Memory B cell (primary cell): ENCODE data around the gene RASSF10.

Experiments
- ATAC-seq: fragments of 150-1000 bp; cut with Tn5 transposase; 2 replicates; pipeline ENCODE4 v1.10.0; 2021; ENCODE audit warnings: low read depth, mild to moderate bottlenecking, moderate library complexity
- DNase-seq, 2 donors: peaks; one replicate each; pipeline ENCODE4 v3.0.0; 2022; ENCODE audit warnings: low spot score in 2 of 2
- H3K27ac Mint-ChIP-seq: one replicate; pipeline ENCODE4 v1.8.0; 2022; ENCODE audit warnings: mild to moderate bottlenecking, moderate library complexity, mixed read lengths
- H3K27me3 Mint-ChIP-seq: one replicate; pipeline ENCODE4 v1.8.0; 2022; ENCODE audit warnings: mixed read lengths
- H3K36me3 Mint-ChIP-seq: one replicate; pipeline ENCODE4 v1.8.0; 2022; ENCODE audit warnings: mild to moderate bottlenecking, mixed read lengths
- H3K4me1 Mint-ChIP-seq: one replicate; pipeline ENCODE4 v1.8.0; 2022; ENCODE audit warnings: mixed read lengths
- H3K4me3 Mint-ChIP-seq: one replicate; pipeline ENCODE4 v1.8.0; 2022; ENCODE audit warnings: mild to moderate bottlenecking, moderate library complexity, mixed read lengths
- H3K9me3 Mint-ChIP-seq: one replicate; pipeline ENCODE4 v1.8.0; 2022; ENCODE audit warnings: mixed read lengths

Gene RASSF10

GRCh38 chr11:13008625-13009475 lies at the start of gene RASSF10:
Gene RASSF10, plus strand, starts transcription at chr11:13009316. Its CDS starts 261 bp downstream, at chr11:13009577.
- H3K27ac Mint-ChIP-seq: no peak within 1 kb of the TSS
- H3K27me3 Mint-ChIP-seq: peaks cover 19% of the 10 kb centered on the region
- H3K36me3 Mint-ChIP-seq: no peaks in the 10 kb centered on the region
- H3K4me3 Mint-ChIP-seq: no peak within 1 kb of the TSS
- DNase-seq (no peak), ATAC-seq (no peak)
- no peaks in the 10 kb centered on the region for H3K9me3 Mint-ChIP-seq
- H3K4me1 Mint-ChIP-seq: no peaks in the 10 kb centered on the region

- Mint-ChIP-seq H3K36me3 (no peaks in the 10 kb centered on the region), H3K4me1 (no peaks in the 10 kb centered on the region), H3K9me3 (no peaks in the 10 kb centered on the region), H3K27ac (no peak overlapping the region), H3K4me3 (no peak overlapping the region), H3K27me3 (peaks cover 5% of the 10 kb centered on the region)
- ATAC-seq: no peak
- no peak for DNase-seq
Observed at GRCh38 chr11:12961615-12962014, 47.5 kb upstream of the RASSF10 start.

- Mint-ChIP-seq H3K36me3 (no peaks in the 10 kb centered on the region), H3K4me3 (no peak overlapping the region), H3K27me3 (peaks cover 5% of the 10 kb centered on the region), H3K4me1 (no peaks in the 10 kb centered on the region), H3K27ac (no peak overlapping the region), H3K9me3 (no peaks in the 10 kb centered on the region)
- ATAC-seq (no peak), DNase-seq (no peak)
Observed at GRCh38 chr11:12962306-12962705, 46.8 kb upstream of the RASSF10 start.

- Mint-ChIP-seq H3K27ac (no peak overlapping the region), H3K9me3 (no peaks in the 10 kb centered on the region), H3K36me3 (no peaks in the 10 kb centered on the region), H3K27me3 (peaks cover 5% of the 10 kb centered on the region), H3K4me1 (no peaks in the 10 kb centered on the region), H3K4me3 (no peak overlapping the region)
- ATAC-seq: no peak
- no peak for DNase-seq
Observed at GRCh38 chr11:12963051-12963450, 46.1 kb upstream of the RASSF10 start.

GRCh38 chr11:12963792-12964536 lies 45.2 kb upstream of the RASSF10 start:
- DNase-seq (peak; percentile 44 to 55), ATAC-seq (peak; percentile 68)
- Mint-ChIP-seq H3K36me3 (no peaks in the 10 kb centered on the region), H3K4me1 (no peaks in the 10 kb centered on the region), H3K9me3 (no peaks in the 10 kb centered on the region), H3K27ac (no peak overlapping the region), H3K4me3 (no peak overlapping the region), H3K27me3 (peaks cover 6% of the 10 kb centered on the region)

- no peak overlapping the region for H3K4me3 Mint-ChIP-seq
- no peak overlapping the region for H3K27ac Mint-ChIP-seq
- no peaks in the 10 kb centered on the region for H3K9me3 Mint-ChIP-seq
- H3K27me3 Mint-ChIP-seq: peaks cover 6% of the 10 kb centered on the region
- no peak for DNase-seq
- no peaks in the 10 kb centered on the region for H3K4me1 Mint-ChIP-seq
- ATAC-seq: no peak
- no peaks in the 10 kb centered on the region for H3K36me3 Mint-ChIP-seq
Observed at GRCh38 chr11:12964650-12965049, 44.5 kb upstream of the RASSF10 start.

GRCh38 chr11:12966002-12966401 lies 43.1 kb upstream of the RASSF10 start:
- ATAC-seq (no peak), DNase-seq (no peak)
- Mint-ChIP-seq H3K4me1 (no peaks in the 10 kb centered on the region), H3K9me3 (peaks cover 3% of the 10 kb centered on the region), H3K27ac (no peak overlapping the region), H3K36me3 (no peaks in the 10 kb centered on the region), H3K4me3 (no peak overlapping the region), H3K27me3 (peaks cover 6% of the 10 kb centered on the region)

- Mint-ChIP-seq H3K36me3 (no peaks in the 10 kb centered on the region), H3K4me3 (no peak overlapping the region), H3K9me3 (peaks cover 7% of the 10 kb centered on the region), H3K27ac (no peak overlapping the region), H3K27me3 (peaks cover 6% of the 10 kb centered on the region), H3K4me1 (no peaks in the 10 kb centered on the region)
- DNase-seq: no peak
- no peak for ATAC-seq
Observed at GRCh38 chr11:12968101-12968500, 41.0 kb upstream of the RASSF10 start.

- Mint-ChIP-seq H3K27ac (no peak overlapping the region), H3K4me1 (no peaks in the 10 kb centered on the region), H3K9me3 (peaks cover 7% of the 10 kb centered on the region), H3K27me3 (peaks cover 6% of the 10 kb centered on the region), H3K4me3 (no peak overlapping the region), H3K36me3 (no peaks in the 10 kb centered on the region)
- no peak for DNase-seq
- ATAC-seq: no peak
Observed at GRCh38 chr11:12968826-12969225, 40.3 kb upstream of the RASSF10 start.

- Mint-ChIP-seq H3K9me3 (peaks cover 7% of the 10 kb centered on the region), H3K36me3 (no peaks in the 10 kb centered on the region), H3K27me3 (peaks cover 1% of the 10 kb centered on the region), H3K4me1 (no peaks in the 10 kb centered on the region), H3K4me3 (no peak overlapping the region), H3K27ac (no peak overlapping the region)
- ATAC-seq (no peak), DNase-seq (no peak)
Observed at GRCh38 chr11:12971955-12972354, 37.2 kb upstream of the RASSF10 start.

GRCh38 chr11:12973528-12974181 lies 35.5 kb upstream of the RASSF10 start:
- no peak for ATAC-seq
- Mint-ChIP-seq H3K27me3 (peaks cover 3% of the 10 kb centered on the region), H3K4me1 (no peaks in the 10 kb centered on the region)

GRCh38 chr11:12975195-12975594 lies 33.9 kb upstream of the RASSF10 start:
- no peak overlapping the region for H3K4me3 Mint-ChIP-seq
- DNase-seq (no peak), ATAC-seq (no peak)
- H3K27ac Mint-ChIP-seq: no peak overlapping the region
- peaks cover 4% of the 10 kb centered on the region for H3K9me3 Mint-ChIP-seq
- no peaks in the 10 kb centered on the region for H3K36me3 Mint-ChIP-seq
- H3K27me3 Mint-ChIP-seq: peaks cover 3% of the 10 kb centered on the region
- no peaks in the 10 kb centered on the region for H3K4me1 Mint-ChIP-seq

More at GRCh38 chr11:12973528-12974181, 35.5 kb upstream of the RASSF10 start:
- Mint-ChIP-seq H3K9me3 (peaks cover 7% of the 10 kb centered on the region), H3K27ac (no peak overlapping the region), H3K36me3 (no peaks in the 10 kb centered on the region), H3K4me3 (no peak overlapping the region)
- no peak for DNase-seq

- no peak overlapping the region for H3K4me3 Mint-ChIP-seq
- peaks cover 10% of the 10 kb centered on the region for H3K27me3 Mint-ChIP-seq
- H3K4me1 Mint-ChIP-seq: no peaks in the 10 kb centered on the region
- H3K36me3 Mint-ChIP-seq: no peaks in the 10 kb centered on the region
- DNase-seq (no peak), ATAC-seq (no peak)
- H3K9me3 Mint-ChIP-seq: peaks cover 2% of the 10 kb centered on the region
- H3K27ac Mint-ChIP-seq: no peak overlapping the region
Observed at GRCh38 chr11:12979928-12980689, 29.0 kb upstream of the RASSF10 start.
